GM13977 (cell line): ENCODE results near the gene PHRF1.

ENCODE experiments used
- DNase-seq: peaks from one replicate; pipeline ENCODE4 v3.0.0; 2012; ENCODE audit warnings: low spot score
- CTCF ChIP-seq: IDR thresholded peaks from 2 replicates; pipeline ENCODE4 v1.5.1; 2012; ENCODE audit warnings: mild to moderate bottlenecking, control low read depth; ENCODE audit not compliant: insufficient read depth; ENCODE audit errors: extremely low read depth, missing control alignments
- in situ Hi-C: fragments of 300-500 bp; cut with MboI; formaldehyde crosslinking; loops from one replicate; pipeline ENCODE4 v1.12.0; 2022; ENCODE audit warnings: low sequenced_read_pairs, low pct_unique_long_range_greater_than_20kb, mixed read lengths, inconsistent platforms; ENCODE audit not compliant: unreplicated experiment

PHRF1 gene

GRCh38 chr11:530960-531831 is 45.1 kb upstream of the PHRF1 start:
- no peak for TF ChIP-seq CTCF
- in situ Hi-C loops: no loop called here
- DNase-seq: no peak

- in situ Hi-C loops: no loop called here
- TF ChIP-seq CTCF: no peak
- DNase-seq: no peak
These were observed 44.2 kb upstream of the PHRF1 start for GRCh38 chr11:531919-532526.

GRCh38 chr11:532527-532985 is 43.7 kb upstream of the PHRF1 start:
- in situ Hi-C loops: no loop called here
- no peak for DNase-seq
- no peak for TF ChIP-seq CTCF

DNA sequence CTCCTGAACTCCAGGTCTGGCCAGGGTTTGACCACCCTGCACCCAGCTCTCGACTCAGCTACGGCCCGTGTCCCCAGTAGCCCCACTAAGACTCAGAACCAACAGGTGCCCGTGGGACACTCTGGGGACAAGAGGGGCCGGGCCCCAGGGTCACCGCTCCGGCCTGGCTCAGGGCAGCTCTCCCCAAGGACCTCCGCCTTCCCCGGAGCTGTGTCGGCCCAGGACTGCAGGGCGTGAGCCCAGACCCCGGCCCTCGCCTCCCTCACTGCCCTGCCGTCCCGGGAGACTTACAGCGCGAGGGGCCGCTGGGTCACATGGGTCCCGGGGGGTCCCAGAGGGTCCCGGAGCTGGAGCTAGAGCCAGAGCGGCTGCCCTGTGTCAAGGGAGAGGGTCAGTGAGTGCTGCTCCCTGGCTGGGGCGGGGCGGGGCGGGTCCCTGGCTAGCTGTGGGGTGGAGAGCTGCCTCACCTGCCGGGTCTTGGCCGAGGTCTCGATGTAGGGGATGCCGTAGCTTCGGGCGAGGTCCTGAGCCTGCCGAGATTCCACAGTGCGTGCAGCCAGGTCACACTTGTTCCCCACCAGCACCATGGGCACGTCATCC is 43.2 kb upstream of the PHRF1 start:
- no peak for DNase-seq
- in situ Hi-C loops: no loop called here
- no peak for TF ChIP-seq CTCF

DNA sequence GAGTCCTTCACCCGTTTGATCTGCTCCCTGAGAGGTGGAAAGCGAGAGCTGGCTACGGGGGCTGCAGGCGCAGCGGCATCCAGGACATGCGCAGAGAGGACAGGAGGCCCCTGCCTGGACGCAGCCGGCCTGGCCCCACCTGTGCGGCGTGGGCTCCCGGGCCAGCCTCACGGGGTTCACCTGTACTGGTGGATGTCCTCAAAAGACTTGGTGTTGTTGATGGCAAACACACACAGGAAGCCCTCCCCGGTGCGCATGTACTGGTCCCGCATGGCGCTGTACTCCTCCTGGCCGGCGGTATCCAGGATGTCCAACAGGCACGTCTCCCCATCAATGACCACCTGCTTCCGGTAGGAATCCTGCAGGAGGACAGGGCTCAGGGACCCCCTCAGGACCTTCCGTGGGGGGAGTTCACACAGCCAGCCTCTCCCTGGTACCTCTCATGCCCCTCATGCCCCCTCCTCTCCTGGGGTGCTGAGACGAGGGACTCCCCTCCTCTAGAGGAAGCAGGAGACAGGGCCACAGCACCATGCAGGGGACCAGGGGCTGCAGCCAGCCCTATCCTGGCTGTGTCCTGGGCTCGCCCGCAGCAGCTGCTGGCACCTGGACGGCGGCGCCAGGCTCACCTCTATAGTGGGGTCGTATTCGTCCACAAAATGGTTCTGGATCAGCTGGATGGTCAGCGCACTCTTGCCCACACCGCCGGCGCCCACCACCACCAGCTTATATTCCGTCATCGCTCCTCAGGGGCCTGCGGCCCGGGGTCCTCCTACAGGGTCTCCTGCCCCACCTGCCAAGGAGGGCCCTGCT is 42.5 kb upstream of the PHRF1 start:
- DNase-seq: no peak
- in situ Hi-C loops: no loop called here
- no peak for TF ChIP-seq CTCF
